NCI-H774 (cell line): ENCODE measurements around the gene RNF152.
"Not testable (repeated sequence)": the region's sequence is repeated elsewhere in the genome, so short reads cannot be mapped to it uniquely, and the experiment has no call there.

Experiments
- DNase-seq: peaks from one replicate; lab custom pipeline; 2025; lab: John Stamatoyannopoulos, UW

The RNF152 gene

DNA sequence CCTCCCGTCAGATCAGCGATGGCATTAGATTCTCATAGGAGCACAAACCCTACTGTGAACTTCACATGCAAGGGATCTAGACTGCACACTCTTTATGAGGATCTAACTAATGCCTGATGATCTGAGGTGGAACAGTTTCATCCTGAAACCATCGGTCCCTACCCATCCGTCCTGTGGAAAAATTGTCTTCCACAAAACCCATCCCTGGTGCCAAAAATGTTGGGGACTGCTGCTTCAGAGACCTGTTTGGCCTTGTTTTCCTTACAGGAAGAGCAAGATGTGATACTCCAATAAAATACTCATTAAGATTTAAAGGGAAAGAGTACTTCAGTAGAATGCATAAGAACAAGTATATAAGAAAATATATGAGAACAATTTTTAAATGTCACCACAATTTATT, 71.1 kb downstream of the RNF152 start:
- DNase-seq = no peak

DNA sequence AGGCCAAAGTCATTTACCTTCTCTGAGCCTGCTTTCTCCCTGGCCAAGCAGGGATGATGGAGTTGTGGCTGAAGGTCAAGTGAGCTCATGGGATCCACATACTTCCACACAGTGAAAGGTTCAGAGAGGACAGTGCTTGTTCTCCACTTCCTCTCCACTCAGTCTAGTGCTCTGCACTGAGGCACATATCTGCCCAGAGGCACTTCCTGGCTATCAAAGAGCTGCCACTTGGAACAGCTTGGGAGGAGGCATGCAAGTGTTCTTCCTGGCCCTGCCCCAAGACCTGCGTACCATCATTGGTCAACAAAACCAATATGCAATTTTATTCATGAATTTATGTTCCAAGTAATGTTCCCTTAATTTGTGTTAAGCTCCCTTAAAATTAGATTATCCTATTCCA, 71.9 kb downstream of the RNF152 start:
- DNase-seq = no peak

DNA sequence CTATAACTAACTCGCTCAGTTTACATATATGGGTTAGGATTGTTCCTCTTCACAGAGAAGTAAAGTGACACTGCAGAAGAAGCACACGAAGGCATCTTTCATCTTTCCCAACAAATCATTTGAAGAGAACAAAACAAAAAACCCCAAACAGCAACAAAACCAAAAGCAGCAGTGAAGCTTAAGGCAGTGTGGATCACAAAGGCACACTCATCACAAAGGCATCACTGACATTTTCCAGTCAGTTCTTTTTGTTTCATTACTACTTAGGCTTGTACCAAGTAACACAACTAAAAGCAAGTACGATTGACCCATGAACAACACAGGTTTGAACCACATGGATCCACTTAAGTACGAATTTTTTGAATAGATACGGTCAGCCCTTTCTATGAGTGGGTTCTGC, 75.7 kb downstream of the RNF152 start:
- no peak for DNase-seq

DNA sequence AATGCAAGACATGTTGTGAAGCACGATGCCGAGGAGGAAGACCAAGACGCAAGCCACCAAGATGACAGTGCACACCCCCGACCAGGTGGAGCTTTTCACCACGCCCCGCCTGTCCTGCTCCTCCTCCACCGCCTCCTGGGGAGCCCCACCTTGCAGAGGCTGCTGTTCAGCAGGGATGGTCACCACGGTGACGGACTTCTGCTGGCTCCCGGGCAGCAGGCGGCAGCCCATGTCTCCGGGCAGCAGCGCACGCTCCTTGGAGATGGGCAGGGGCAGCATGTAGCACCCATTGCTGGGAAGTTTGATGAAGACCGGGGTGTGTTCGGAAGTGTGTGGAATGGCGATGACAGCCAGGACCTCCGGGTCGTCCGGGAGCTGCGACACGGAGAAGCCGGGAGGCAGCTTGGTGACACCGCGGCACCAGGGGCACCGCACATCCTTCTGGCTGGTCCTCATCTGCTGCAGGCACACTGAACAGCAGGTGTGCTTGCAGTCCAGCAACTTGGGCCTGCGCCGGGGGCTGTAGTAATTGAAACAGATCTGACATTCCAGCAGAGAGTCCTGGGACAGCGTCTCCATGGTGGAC, 76.8 kb downstream of the RNF152 start:
- no peak for DNase-seq

DNA sequence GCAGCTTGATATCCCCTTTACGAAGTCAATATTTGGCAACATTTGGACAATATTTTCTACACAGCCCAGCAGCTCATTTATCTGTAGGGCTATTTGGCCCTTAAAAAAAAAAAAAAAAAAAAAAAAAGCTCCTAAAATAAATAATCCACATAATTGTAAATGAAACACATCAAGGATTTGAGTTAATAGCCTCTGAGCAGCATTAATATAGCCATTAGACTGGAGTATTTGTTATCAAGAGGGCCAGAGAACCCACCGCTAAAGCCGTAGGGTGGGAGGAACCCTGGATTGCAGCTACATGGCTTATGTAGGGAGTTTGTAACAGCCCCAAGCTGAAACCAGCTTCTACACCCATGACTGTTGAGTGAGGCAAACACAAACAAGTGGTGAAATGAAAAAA, 84.5 kb downstream of the RNF152 start:
- DNase-seq = no peak

DNA sequence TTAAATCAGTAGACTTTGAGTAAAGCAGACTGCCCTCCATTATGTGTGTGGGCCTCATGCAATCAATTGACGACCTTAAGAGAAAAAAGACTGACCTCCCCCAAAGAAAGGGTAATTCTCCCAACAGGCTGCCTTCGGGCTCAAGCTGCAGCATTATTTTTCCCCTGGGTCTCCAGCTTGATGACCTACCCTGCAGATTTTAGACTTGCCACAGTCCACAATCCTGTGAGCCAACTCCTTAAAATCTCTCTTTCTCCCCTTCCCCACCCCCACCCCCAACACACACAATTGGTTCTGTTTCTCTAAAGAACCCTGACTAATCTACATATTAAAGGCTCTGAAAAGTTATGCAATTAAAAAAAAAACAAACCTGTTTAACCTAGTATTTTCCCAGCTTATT, 89.4 kb downstream of the RNF152 start:
- no peak for DNase-seq

DNA sequence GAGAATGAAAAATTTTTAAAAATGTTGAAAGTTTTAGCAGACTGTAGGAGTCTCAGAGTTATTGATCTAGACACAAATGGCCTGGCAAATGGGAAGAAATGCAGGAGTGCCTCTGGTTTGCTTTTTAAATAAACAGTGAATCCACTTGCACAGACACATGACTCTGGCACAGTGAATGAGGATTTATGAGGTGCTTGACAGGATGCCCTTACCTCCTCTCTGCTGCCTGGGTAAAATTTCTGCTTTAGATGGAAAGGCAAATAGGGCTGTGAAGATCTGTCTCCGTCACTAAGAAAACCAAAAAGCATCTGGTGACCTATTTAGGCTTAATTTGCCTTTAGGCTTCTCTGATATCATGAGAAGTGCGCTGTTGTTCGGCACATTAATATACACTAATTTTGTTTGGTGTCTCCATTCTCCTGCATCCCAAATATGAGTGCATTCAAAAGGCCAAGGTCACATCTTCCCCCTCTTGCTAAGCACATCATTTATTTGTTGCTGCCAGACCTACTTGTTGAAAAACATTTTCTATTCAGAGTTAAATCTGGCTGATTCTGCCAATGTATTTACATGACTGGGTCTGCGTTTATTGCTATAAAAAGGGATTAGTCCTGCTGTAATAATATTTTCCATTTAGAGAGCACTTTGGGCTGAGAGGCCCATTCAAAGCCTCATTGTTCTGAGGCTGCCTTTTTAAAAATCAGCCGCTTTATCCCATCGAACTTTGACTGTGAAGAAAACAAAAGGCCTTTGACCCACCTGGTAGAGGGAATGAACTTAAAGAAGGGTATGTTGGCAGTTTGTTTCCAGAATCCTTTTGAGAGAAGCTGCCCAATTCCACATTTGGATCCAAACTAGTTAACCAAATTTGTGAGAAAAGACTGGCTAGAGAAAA, 94.9 kb downstream of the RNF152 start:
- peak; percentile 23 for DNase-seq

DNA sequence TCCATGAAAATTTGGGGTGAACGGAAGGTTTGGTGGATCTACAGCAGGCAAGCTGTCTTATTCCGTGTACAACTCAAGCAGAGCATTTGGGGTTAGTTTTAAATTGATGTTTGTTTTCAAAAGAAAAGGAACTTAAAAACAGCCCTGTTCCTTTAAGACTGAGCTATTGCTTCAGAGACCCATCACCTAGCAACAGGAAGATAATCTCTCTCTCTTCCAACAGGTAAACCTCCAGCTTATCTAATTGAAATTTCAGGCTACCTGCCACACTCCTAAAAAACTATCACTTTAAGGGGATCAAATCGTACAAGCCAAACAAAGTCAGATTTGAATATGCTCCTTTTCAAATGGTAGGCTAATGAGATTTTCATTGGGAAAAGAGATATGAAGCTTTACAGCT, 101.8 kb downstream of the RNF152 start:
- no peak for DNase-seq

DNA sequence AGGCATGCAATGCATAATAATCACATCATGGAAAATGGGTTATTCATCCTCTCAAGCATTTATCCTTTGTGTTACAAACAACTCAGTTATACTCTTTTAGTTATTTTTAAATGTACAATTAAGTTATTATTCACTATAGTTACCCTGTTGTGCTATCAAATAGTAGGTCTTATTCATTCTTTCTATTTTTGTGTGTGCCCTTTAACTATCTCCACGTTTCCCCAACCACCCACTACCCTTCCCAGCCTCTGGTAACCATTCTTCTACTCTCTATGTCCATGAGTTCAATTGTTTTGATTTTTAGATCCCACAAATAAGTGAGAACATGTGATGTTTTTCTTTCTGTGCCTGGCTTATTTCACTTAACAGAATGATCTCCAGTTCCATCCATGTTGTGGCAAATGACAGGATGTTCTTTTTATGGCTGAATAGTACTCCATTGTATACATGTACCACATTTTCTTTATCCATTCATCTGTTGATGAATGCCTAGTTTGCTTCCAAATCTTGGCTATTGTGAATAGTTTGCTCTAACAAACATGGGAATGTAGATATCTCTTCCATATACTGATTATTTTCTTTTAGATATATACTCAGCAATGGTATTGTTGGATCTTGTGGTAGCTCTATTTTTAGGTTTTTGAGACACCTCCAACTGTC, 105.7 kb downstream of the RNF152 start:
- DNase-seq = not testable (repeated sequence)

DNA sequence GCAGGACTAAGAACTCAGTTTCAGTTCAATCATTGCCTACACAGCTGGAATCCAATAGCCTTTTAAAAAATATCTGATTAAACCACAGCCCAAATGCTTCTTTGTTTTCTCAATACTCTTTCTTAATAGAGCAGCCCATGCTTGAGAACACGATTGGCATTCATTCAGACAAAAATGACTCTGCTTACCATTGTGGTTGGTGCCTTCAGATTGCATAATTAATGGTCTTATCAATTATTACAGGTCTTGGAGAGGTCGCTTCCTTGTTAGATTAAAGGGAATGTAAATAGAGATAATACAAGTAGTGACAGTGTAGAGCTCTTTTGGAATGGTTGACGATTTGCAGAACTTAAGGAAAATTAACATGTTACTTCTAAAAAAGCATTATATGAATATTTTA, 107.2 kb downstream of the RNF152 start:
- no peak for DNase-seq

DNA sequence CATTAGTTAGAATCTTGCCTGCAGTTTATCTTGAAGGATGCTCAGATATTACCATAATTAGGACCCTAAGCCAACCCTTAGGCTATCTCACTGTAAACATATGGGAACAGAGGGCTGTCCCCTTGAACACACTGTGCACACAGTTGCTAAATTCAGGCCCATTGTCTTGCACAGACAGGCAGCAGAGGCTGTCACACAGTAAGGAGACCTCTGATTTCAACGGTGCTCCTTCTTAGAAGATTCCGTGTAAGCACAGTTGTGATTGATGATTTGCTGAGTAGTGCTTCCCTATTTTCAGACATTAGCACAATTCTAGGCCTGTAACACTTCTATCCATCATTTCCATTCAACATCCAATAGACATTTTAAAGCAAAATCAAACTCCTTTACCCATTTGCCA, 108.0 kb downstream of the RNF152 start:
- no peak for DNase-seq

DNA sequence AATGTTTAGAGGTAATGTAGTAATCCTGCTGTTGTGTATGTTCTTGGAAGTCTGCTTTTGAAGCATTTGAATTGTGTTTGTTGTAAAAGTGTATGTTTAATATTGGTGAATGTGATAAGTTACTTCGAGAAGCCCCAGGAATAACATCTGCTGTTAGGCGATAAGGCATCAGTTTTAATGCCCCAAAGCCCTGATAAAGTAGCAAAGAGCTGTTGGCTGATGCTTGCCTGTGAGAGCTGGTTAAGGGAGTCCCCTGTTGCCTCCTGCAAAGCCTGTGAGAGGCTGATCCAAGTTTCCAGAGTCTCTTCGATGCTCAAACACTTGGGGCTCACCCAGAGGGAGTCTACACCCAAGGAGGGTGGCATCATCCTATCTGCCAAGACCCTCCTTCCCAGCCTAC, 110.3 kb downstream of the RNF152 start:
- no peak for DNase-seq

DNA sequence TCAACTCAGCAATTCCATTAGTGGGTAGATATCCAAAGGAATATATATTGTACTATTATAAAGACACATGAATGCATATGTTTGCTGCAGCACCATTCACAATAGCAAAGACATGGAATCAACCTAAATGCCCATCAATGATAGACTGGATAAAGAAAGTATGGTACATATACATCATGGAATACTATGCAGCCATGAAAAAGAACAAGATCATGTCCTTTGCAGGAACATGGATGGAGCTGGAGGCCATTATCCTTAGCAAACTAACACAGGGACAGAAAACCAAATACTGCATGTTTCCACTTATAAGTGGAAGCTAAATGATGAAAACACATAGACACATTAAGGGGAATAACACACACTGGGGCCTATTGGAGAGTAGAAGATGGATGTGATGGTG, 116.6 kb downstream of the RNF152 start:
- not testable (repeated sequence) for DNase-seq

DNA sequence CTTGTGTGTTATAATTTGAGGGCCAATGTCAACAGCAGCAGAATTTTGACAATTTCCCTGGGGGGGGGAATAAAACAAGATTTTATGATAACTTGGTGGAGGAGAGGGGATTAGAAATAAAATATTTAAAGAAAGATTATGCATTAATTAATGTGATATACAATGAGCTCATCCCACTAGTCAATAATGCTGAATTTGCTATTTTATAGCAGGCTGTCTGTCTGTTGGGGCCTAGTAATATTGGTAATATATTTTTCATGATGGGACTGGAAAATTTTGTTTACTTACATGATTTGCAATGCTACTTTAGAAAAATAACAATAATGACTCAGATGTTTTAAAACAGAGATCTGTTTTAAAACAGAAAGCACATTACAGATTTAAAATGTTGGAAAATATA, 118.0 kb downstream of the RNF152 start:
- DNase-seq = no peak

DNA sequence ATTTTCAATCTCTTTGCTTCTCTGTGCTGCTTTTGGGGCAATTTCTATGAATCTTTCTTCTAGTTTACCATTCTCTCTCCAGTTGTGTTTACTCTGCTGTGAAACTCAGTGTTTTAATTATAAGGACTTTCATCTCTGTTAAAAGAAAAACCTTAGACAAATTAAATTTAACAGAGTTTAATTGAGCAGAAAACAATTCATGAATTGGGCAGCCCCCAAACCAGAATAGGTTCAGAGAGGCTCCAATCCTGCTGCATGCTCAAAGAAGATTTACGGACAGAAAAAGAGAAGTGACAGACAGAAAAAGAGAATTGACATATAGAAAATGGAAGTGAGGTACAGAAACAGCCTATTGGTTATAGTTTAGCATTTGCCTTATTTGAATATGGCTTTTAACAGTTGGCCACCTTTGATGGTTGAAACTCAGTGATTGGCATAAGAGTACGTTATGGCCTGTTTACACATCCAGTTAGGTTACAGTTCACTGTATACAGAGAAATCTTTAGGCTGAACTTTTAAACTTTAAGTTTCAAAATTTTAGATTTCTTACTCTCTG, 120.4 kb downstream of the RNF152 start:
- DNase-seq = no peak

DNA sequence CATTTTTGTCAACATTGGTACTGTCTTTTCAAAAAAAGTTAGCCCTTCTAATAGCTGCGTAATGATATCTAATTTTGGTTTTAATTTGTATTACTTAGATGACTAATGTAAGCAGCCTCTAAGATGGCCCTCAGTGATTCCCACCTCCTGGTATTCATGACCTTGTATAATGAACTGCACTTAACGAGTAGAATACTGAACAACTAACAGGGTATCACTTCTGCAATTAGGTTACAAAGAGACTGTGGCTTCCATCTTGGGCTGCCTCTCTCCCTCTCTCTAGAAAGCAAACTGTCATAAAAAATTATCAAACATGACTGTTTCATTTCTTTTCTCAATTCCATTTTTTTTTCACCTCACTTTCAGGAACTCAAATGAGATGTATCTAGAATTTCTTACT, 120.9 kb downstream of the RNF152 start:
- DNase-seq = no peak

DNA sequence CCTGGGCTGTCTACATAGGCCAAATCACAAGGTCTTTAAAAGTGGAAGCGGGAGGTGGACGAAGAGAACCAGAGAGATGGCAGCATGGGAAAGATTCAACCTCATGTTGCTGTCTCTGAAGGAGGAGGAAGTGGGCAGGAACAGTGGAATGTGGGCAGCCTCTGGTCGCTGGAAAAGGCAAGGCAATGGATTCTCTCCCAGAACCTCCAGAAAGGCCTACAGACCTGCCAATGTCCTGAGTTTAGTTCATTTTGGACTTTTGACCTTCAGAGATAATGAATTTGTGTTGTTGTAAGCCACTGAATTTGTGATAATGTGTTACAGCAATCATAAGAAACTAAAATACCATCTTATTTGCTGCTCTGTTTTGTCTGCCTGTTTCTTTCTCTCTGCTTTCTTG, 122.5 kb downstream of the RNF152 start:
- no peak for DNase-seq

DNA sequence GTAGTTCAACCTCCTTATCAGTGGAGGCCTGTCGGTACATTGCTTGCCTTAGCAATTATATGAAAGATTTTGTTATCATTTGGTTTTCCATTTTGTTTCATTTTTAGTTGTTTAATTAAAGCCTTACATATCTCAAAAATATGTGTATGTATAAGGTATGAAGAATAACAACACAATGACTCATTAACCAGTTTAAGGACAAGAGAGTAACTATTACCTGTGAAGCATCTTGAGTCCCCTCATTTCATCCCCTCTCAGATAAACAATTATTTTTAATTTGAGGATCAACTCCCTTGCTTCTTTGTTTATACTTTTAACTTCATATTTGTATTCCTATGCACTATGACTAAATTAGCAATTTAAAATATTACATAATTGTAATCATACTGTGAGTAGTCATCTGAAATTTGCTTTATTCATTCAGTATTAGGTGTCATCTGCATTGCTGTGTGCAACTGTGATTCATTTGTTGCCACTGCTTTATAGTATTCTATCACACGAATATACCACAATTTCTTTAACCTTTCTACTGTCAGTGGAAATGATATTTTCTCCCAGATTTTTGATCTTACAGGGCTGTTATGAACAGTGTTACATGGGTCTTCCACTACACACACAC, 126.4 kb downstream of the RNF152 start:
- no peak for DNase-seq

DNA sequence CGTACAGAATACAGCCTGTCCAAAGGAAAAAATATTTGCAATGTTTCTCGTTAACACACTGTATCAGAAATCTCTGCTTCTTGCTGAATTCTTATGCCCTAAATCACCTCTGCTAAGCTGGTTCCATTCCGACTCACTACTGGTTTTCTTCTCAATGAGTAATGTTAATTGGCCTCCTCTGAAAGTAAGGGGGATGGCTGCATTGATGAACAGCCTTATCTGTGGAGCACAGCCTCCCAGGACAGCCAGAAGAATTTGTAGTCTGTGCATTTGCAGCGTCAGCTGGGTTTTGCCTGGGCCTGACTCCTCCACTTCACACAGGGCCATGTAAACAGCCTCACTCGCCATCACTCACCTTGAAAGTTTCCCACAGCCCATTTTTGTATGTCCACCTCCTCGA, 127.7 kb downstream of the RNF152 start:
- DNase-seq = no peak

DNA sequence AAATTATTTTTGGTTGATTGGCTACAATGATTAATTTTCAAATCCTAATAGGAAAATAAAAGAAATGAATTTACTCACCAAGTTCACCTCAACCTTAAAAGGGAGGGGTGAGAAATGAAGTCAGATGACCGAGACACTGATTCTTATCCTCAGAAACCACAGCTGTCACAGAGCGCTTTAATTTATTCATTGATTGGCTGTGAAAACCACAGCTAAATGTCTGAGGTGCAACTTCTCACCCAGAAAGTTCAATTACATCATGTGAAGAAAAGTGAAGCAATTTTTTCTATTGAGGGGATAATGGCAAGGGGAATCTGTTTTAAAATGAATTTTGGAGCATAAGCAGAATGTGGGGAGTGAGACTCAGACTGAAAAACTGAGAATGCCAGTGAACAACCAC, 128.4 kb downstream of the RNF152 start:
- no peak for DNase-seq

DNA sequence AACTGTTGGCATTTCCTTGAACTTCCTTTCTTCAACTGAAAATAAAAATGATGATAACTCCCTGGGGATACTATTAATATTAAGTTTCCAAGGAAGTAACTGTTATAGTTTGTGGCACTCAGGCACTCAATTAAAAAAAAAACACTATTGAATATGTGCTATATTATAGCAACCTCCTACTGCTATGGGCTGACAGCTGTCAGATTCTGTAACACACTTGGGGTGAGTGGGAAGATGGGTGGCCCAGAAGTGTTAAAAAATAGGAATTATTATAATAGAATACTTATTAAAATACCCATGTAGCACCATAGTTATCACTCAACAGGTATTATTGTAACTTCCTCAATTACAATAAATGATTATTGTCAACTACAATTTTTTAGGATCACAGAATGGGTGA, 130.9 kb downstream of the RNF152 start:
- DNase-seq = no peak
